ENCODE data around the gene BANF2. TPM values are rescaled to one million over a fixed set of nuclear protein-coding genes. Genes with fewer than 3 reads are reported as not detected.

Gene BANF2
- polyA plus RNA-seq, 1 donor from 2014 or later: not detected

GRCh38 chr20:17671011-17671410 is 28.8 kb upstream of the BANF2 start:
- TF ChIP-seq EZH2 (IDR thresholded peaks at IDR 0.05; ENCODE audit: borderline replicate concordance, insufficient read depth, low read length, poor library complexity, severe bottlenecking) (no peak), REST (IDR thresholded peaks at IDR 0.05; ENCODE audit: borderline replicate concordance) (no peak), EP300 (conservative IDR thresholded peaks at IDR 0.05; ENCODE audit: poor library complexity, severe bottlenecking) (no peak), MXI1 (conservative IDR thresholded peaks at IDR 0.05; ENCODE audit: poor library complexity, severe bottlenecking) (no peak), TAF1 (IDR thresholded peaks at IDR 0.05; ENCODE audit: low read depth) (no peak), POLR2AphosphoS5 (IDR thresholded peaks at IDR 0.05) (no peak), SMC3 (conservative IDR thresholded peaks at IDR 0.05; ENCODE audit: poor library complexity) (no peak), RAD21 (conservative IDR thresholded peaks at IDR 0.05) (no peak)
- H3K9me2 ChIP-seq (ENCODE audit: insufficient read depth, low read length): no peaks in the 10 kb centered on the region
- H3K36me3 ChIP-seq (ENCODE audit: insufficient read depth, low read length): no peaks in the 10 kb centered on the region
- no peaks in the 10 kb centered on the region for H3K9me3 ChIP-seq (ENCODE audit: low read length)
- H3K27ac ChIP-seq (ENCODE audit: low read length): no peak overlapping the region
- no peak overlapping the region for H3K4me2 ChIP-seq (ENCODE audit: low read length)
- H3K9ac ChIP-seq (ENCODE audit: low read length): no peak overlapping the region
- H3F3A ChIP-seq (ENCODE audit: insufficient read depth, low read length, poor library complexity, severe bottlenecking): no peaks in the 10 kb centered on the region
- H3K4me3 ChIP-seq (ENCODE audit: low read length): no peak overlapping the region
- H3K79me2 ChIP-seq (replicated peaks; ENCODE audit: insufficient read depth, low read length): no peaks in the 10 kb centered on the region
- H2AFZ ChIP-seq (ENCODE audit: low read depth, low read length): no peak overlapping the region
- no peaks in the 10 kb centered on the region for H3K27me3 ChIP-seq (ENCODE audit: insufficient read depth, low read depth, low read length)
- H4K20me1 ChIP-seq (ENCODE audit: insufficient read depth): no peaks in the 10 kb centered on the region

- Histone ChIP-seq H4K20me1 (ENCODE audit: insufficient read depth) (no peaks in the 10 kb centered on the region), H3K27ac (ENCODE audit: low read length) (no peak overlapping the region), H2AFZ (ENCODE audit: low read depth, low read length) (no peak overlapping the region), H3K9me2 (ENCODE audit: insufficient read depth, low read length) (no peaks in the 10 kb centered on the region), H3K27me3 (ENCODE audit: insufficient read depth, low read depth, low read length) (no peaks in the 10 kb centered on the region), H3K79me2 (replicated peaks; ENCODE audit: insufficient read depth, low read length) (no peaks in the 10 kb centered on the region), H3K9ac (ENCODE audit: low read length) (no peak overlapping the region), H3K36me3 (ENCODE audit: insufficient read depth, low read length) (no peaks in the 10 kb centered on the region), H3K9me3 (ENCODE audit: low read length) (no peaks in the 10 kb centered on the region), H3F3A (ENCODE audit: insufficient read depth, low read length, poor library complexity, severe bottlenecking) (no peaks in the 10 kb centered on the region), H3K4me2 (ENCODE audit: low read length) (no peak overlapping the region), H3K4me3 (ENCODE audit: low read length) (no peak overlapping the region)
- TF ChIP-seq MXI1 (conservative IDR thresholded peaks at IDR 0.05; ENCODE audit: poor library complexity, severe bottlenecking) (no peak), SMC3 (conservative IDR thresholded peaks at IDR 0.05; ENCODE audit: poor library complexity) (no peak), EZH2 (IDR thresholded peaks at IDR 0.05; ENCODE audit: borderline replicate concordance, insufficient read depth, low read length, poor library complexity, severe bottlenecking) (no peak), TAF1 (IDR thresholded peaks at IDR 0.05; ENCODE audit: low read depth) (no peak), POLR2AphosphoS5 (IDR thresholded peaks at IDR 0.05) (no peak), RAD21 (conservative IDR thresholded peaks at IDR 0.05) (no peak), CTCF (IDR thresholded peaks at IDR 0.05; ENCODE audit: poor library complexity, severe bottlenecking) (no peak), EP300 (conservative IDR thresholded peaks at IDR 0.05; ENCODE audit: poor library complexity, severe bottlenecking) (no peak), REST (IDR thresholded peaks at IDR 0.05; ENCODE audit: borderline replicate concordance) (no peak)
Measured at GRCh38 chr20:17671565-17671964, 28.2 kb upstream of the BANF2 start.

All from neural cell (in vitro differentiated cells).